Mesodermal cell (in vitro differentiated cells): ENCODE data around the gene TRAF4.

Source experiments
- H3K27ac ChIP-seq: 2 replicates; pipeline ENCODE4 v1.7.0; 2013; ENCODE audit warnings: mild to moderate bottlenecking, low read depth, low read length, moderate library complexity; ENCODE audit not compliant: severe bottlenecking
- H3K36me3 ChIP-seq: 2 replicates; pipeline ENCODE4 v1.7.1; 2013; ENCODE audit warnings: mild to moderate bottlenecking, low read length, moderate library complexity; ENCODE audit not compliant: control insufficient read depth, insufficient read depth
- H3K4me1 ChIP-seq: one replicate; pipeline ENCODE4 v1.7.1; 2013; ENCODE audit warnings: mild to moderate bottlenecking, low read length; ENCODE audit not compliant: insufficient read depth, control insufficient read depth, poor library complexity, severe bottlenecking
- H3K4me3 ChIP-seq: 2 replicates; pipeline ENCODE4 v1.7.0; 2013; ENCODE audit warnings: low read length, control low read depth, mild to moderate bottlenecking; ENCODE audit not compliant: insufficient read depth, poor library complexity, severe bottlenecking; ENCODE audit errors: extremely low read depth
- H3K9me3 ChIP-seq: 2 replicates; pipeline ENCODE4 v1.7.1; 2013; ENCODE audit warnings: mild to moderate bottlenecking, low read length, moderate library complexity; ENCODE audit not compliant: control insufficient read depth
- WGBS, 2 experiments: methylation state at CpG; one replicate each; pipeline ENCODE4 v1.1.5; 2013; ENCODE audit warnings: missing lambda C conversion rate in 2 of 2; ENCODE audit not compliant: insufficient coverage in 2 of 2; 5-methylcytosine and 5-hydroxymethylcytosine counted together

The TRAF4 gene

GRCh38 chr17:28705728-28706334 is 38.0 kb upstream of the TRAF4 start:
- 88 to 92% methylated on average over 3 to 8 of the region's 10 CpGs for WGBS, 2 experiments
- H3K9me3 ChIP-seq, result no peaks in the 10 kb centered on the region
- H3K27ac ChIP-seq, result peak overlapping the region; percentile 16
- H3K4me3 ChIP-seq, result no peak overlapping the region
- H3K36me3 ChIP-seq, result peaks cover 54% of the 10 kb centered on the region
- no peaks in the 10 kb centered on the region for H3K4me1 ChIP-seq

GRCh38 chr17:28706471-28707338 is 37.1 kb upstream of the TRAF4 start:
- Histone ChIP-seq H3K4me1 (no peaks in the 10 kb centered on the region), H3K36me3 (peaks cover 46% of the 10 kb centered on the region), H3K27ac (no peak overlapping the region), H3K4me3 (no peak overlapping the region), H3K9me3 (no peaks in the 10 kb centered on the region)
- 29 to 83% methylated on average over 1 to 2 of the region's 7 CpGs for WGBS, 2 experiments

- 100% methylated on average over 1 of the region's 2 CpGs for WGBS, 2 experiments
- H3K9me3 ChIP-seq, result no peaks in the 10 kb centered on the region
- no peak overlapping the region for H3K4me3 ChIP-seq
- no peaks in the 10 kb centered on the region for H3K4me1 ChIP-seq
- H3K27ac ChIP-seq, result no peak overlapping the region
- peaks cover 39% of the 10 kb centered on the region for H3K36me3 ChIP-seq
Measured at GRCh38 chr17:28707339-28707720, 36.5 kb upstream of the TRAF4 start.

GRCh38 chr17:28710861-28711722 is 32.7 kb upstream of the TRAF4 start:
- H3K36me3 ChIP-seq, result peaks cover 39% of the 10 kb centered on the region
- H3K9me3 ChIP-seq, result no peaks in the 10 kb centered on the region
- peaks cover 13% of the 10 kb centered on the region for H3K4me1 ChIP-seq
- H3K27ac ChIP-seq, result peak overlapping the region; percentile 92
- peak overlapping the region; percentile 58 for H3K4me3 ChIP-seq
- WGBS, 2 experiments, result 0% methylated on average over 66 to 67 of the region's 74 CpGs

GRCh38 chr17:28711723-28712031 is 32.1 kb upstream of the TRAF4 start, which contains the start of gene PROCA1:
TSS of gene PROCA1 (minus strand) at chr17:28711888. CDS start at chr17:28711660, 228 bp downstream.
- H3K9me3 ChIP-seq, result no peaks in the 10 kb centered on the region
- peaks cover 36% of the 10 kb centered on the region for H3K36me3 ChIP-seq
- WGBS, 2 experiments, result 0 to 1% methylated on average over 17 to 20 of the region's 20 CpGs
- H3K27ac ChIP-seq, result peak within 1 kb of the TSS; percentile 92
- peaks cover 13% of the 10 kb centered on the region for H3K4me1 ChIP-seq
- peak within 1 kb of the TSS; percentile 58 for H3K4me3 ChIP-seq

- peaks cover 13% of the 10 kb centered on the region for H3K4me1 ChIP-seq
- peak overlapping the region; percentile 58 for H3K4me3 ChIP-seq
- H3K27ac ChIP-seq, result peak overlapping the region; percentile 92
- H3K36me3 ChIP-seq, result peaks cover 36% of the 10 kb centered on the region
- no peaks in the 10 kb centered on the region for H3K9me3 ChIP-seq
- WGBS, 2 experiments, result 16 to 17% methylated on average over 24 to 26 of the region's 34 CpGs
Measured at GRCh38 chr17:28712032-28712704, 31.6 kb upstream of the TRAF4 start.

DNA sequence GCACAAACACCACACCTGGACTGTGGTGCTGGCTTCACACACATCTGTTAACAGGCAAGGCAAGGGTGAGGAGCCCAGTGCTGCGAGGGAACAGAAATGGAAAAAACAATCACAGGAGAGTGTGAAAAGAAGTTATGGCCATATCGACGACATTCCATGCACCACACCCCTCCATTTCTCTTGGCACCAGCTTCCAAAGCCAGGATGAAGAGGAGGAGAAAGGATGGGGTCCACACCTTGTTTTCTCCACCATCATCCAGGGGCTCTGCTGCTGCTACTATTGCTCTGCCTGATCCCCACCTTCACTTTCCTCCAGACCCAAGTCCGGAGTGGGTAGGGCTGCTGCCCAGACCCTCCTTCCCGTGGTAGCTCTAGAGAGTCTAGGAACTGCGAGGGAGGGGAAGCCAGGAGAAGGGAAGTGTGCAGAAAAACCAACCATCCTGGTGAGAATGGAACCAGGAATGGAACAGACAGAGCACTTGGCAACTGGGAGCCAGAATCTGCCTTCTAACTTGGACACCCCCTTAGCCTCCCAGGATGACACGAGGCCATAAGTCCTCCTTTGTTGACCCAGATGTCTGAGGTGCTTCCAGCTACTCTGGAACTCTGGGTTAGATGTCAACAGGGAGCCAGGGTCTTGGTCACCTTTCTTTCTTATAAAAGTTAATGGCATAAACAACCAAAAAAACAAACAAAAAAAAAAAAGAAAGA is 31.0 kb upstream of the TRAF4 start:
- WGBS, 2 experiments, result 74 to 76% methylated on average over 3 to 4 of the region's 7 CpGs
- H3K4me1 ChIP-seq, result peaks cover 13% of the 10 kb centered on the region
- H3K9me3 ChIP-seq, result no peaks in the 10 kb centered on the region
- peak overlapping the region; percentile 58 for H3K4me3 ChIP-seq
- H3K27ac ChIP-seq, result peak overlapping the region; percentile 92
- H3K36me3 ChIP-seq, result peaks cover 36% of the 10 kb centered on the region

DNA sequence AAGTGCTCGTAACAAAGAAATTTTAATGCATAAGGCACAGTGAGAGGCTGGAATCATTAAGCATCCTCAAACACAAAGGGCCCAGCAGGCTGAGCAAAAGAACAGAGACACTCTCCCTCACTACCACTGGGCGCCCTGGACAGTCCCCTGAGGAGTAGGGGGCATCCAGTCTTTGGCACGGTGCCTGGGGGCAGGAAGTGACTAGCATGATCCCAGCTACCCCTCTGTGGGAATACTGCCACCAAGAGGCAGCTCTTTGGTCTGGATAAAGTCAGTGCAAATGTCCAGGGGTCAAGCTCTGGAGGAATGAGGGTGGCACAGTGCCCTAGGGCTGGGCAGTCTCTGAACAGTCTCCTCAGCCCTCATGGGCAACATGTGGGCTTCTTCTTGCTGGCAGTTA is 29.5 kb upstream of the TRAF4 start:
- no peaks in the 10 kb centered on the region for H3K9me3 ChIP-seq
- H3K4me1 ChIP-seq, result peaks cover 13% of the 10 kb centered on the region
- H3K27ac ChIP-seq, result no peak overlapping the region
- H3K36me3 ChIP-seq, result peaks cover 32% of the 10 kb centered on the region
- H3K4me3 ChIP-seq, result no peak overlapping the region
- WGBS, 2 experiments, result 100% methylated on average over 2 of the region's 3 CpGs

DNA sequence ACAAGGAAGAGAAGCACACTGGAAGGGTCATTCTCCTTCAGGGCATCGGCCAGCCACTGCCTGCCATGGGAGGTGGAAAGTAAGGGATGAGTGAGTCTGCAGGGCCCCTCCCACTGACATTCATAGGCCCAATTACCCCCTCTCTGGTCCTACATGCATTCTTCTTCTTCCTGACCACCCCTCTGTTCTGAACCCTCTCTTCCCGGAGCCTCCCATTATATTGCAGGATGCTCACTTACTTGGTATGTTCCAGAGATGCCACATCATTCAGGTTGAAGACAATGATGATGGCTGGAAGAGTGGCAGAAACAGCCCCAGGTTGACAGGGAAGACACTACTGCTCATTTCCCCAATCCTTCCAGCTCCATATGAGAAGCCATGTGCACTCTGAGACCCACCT is 28.6 kb upstream of the TRAF4 start:
- H3K27ac ChIP-seq, result no peak overlapping the region
- 83% methylated on average over 1 of the region's 2 CpGs; no CpG with 5 or more reads in 1 of the 2 experiments for WGBS, 2 experiments
- no peaks in the 10 kb centered on the region for H3K9me3 ChIP-seq

More for the DNA sequence above, 28.6 kb upstream of the TRAF4 start:
- H3K4me3 ChIP-seq, result no peak overlapping the region
- peaks cover 13% of the 10 kb centered on the region for H3K4me1 ChIP-seq
- H3K36me3 ChIP-seq, result peaks cover 27% of the 10 kb centered on the region
